22Rv1 (cell line): ENCODE measurements around the gene ARHGDIB.

Source experiments
- H3K27ac ChIP-seq: fragments of 450-650 bp; 2 replicates; pipeline ENCODE4 v1.5.1; 2017
- CTCF ChIP-seq: fragments of 450-650 bp; IDR thresholded peaks from 2 replicates; pipeline ENCODE4 v1.5.1; 2017; ENCODE audit warnings: mild to moderate bottlenecking
- ZFX ChIP-seq: fragments of 450-650 bp; IDR thresholded peaks from 2 replicates; pipeline ENCODE4 v1.6.1; 2017; ENCODE audit warnings: antibody characterized with exemption, borderline replicate concordance

The ARHGDIB gene

GRCh38 chr12:14946162-14946561, 15.2 kb downstream of the ARHGDIB start:
- TF ChIP-seq ZFX = no peak
- TF ChIP-seq CTCF = no peak
- no peak overlapping the region for H3K27ac ChIP-seq

DNA sequence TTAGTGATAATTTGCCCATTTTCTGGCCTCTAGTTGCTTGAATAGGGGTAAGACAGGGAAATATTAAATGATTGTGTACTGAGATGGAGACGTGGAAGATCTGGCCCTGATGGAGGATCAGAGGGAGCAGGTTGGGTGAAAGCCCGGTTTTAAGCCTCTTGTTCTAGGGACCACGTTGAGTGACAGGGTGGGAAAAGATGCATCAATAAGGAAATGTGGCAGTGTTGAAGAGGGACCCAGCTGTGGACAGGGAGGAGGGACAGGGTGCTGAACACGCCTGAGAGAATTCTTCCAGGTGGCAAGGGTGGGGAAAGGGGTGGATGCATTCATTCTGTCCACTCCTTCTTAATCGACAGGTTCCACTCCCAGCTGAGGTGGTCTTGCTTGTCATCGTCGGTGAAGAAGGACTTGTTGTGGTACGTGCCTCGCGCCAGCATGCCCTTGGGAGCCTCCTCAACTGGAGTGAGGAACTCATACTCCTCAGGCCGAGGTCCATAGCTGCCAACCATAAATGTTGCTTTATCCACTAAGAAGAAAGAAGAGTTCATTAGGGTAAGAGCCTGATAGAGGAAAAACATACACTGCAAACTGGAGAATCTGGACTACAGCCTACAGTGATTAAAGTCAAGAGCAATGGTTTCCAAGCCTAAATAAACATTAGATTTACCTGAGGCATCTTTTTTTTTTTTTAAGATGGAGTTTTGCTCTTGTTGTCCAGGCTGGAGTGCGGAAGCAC, 19.0 kb downstream of the ARHGDIB start:
- TF ChIP-seq ZFX (no peak), CTCF (no peak)
- H3K27ac ChIP-seq = no peak overlapping the region

- TF ChIP-seq CTCF = no peak
- TF ChIP-seq ZFX = no peak
- no peak overlapping the region for H3K27ac ChIP-seq
Observed at GRCh38 chr12:14941369-14941768, 20.0 kb downstream of the ARHGDIB start.

DNA sequence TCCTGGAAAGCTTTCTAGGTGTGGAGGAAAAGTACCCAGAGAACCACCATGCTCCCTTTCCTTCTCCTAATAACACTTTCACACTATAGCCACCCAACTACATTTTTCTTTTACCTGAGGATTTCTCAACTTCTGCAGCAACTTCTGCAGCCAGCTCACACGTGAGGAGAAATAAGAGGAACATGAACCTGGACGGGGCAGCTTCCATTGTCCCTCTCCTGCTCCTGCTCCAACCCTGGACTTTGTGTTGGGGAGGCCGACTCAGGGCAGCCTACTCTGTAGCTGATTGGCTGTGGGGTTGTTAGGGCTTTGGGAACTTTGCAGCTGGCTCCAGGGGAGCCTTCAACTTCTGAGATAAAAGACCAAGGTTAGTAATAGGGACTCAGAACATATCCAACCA, 23.1 kb downstream of the ARHGDIB start, which contains the start of gene ERP27:
ERP27 (minus strand) TSS at position 237 of the 400 bp plus-strand sequence; CDS start at position 208, 29 bp downstream.
- H3K27ac ChIP-seq = no peak within 1 kb of the TSS
- TF ChIP-seq CTCF (no peak), ZFX (no peak)

DNA sequence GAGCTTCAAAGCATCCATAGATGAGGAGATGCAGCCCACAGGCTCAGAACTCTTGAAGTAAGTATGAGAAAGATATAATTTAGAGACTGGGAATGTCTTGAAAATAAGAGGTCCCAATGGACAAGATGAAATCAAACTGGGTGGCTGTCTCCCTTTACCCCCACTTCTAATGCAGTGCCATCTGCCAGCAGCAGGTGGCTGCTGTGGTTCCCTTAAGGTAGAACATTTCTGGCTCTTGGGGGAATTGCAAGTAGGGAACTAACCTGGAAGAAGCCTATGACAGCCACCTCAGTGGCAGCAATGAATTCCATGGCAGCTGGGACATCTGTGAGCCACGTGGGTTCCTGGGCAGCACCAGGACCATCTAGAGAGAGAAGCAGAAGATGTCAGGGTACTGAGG, 23.7 kb downstream of the ARHGDIB start:
- TF ChIP-seq CTCF = no peak
- TF ChIP-seq ZFX = no peak
- H3K27ac ChIP-seq = no peak overlapping the region

DNA sequence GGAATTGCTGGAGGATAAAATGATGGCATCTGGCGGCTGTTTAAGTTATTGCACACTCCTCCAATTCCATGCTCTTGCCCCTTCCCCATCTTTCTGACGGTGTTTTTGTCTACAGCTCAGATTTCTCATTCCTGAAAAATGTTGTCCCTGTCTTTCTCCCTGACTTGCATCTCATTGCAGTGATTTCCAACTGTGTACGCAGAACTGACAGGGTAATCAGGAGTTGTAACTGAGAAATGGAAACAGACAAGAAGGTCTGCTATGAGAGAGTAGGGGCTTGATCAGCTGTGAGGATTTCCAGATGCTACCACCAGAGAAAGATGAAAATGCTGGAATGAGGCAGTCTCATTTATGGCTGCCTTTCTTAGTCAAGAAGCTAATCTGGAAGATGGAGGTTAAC, 24.4 kb downstream of the ARHGDIB start:
- H3K27ac ChIP-seq = no peak overlapping the region
- TF ChIP-seq ZFX (no peak), CTCF (no peak)

GRCh38 chr12:14936224-14936861, 25.1 kb downstream of the ARHGDIB start:
- no peak overlapping the region for H3K27ac ChIP-seq
- TF ChIP-seq ZFX (no peak), CTCF (peak; percentile 45)
